SW 1271 (cell line): ENCODE results near the gene SLC6A18.
"Not testable (repeated sequence)": the region's sequence is repeated elsewhere in the genome, so short reads cannot be mapped to it uniquely, and the experiment has no call there.

ENCODE experiments used
- DNase-seq, 2 experiments: peaks; one replicate each; lab custom pipeline; 2025; lab: John Stamatoyannopoulos, UW

Gene SLC6A18

DNA sequence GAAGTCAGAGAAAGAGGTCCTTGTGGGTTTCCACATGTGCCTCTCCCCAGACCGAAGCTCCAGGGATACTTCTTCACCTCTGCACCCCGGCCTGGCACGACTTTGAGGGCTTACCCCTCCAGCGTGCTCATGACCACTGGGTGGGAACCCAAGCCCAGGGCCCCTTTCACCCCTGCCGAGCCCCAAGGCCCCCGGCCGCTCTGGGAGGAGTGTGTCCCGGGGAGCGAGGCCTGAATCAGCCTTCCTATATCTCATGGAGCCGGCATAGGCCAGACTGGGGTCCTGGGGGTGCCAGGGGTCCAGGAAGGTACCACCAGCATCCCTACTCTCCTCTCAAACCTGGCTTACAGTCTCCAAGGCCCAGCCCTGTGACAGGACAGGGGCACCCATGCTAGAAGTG is 52.6 kb downstream of the SLC6A18 start:
- no peak for DNase-seq

DNA sequence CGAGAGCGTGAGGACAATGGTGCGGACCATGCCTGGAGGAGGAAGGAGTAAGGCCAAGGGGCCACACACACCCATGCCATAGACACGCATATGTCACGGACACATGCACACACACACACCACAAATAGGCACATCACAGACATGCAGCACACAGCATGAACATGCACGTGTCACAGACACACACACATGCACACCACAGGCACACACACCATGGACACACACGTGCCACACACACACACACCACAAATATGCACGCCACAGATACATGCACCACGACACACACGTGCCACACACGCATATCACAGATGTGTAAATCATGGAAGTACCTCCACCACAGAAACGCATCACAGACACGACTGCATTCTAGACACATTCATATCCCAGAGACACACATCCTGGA is 53.0 kb downstream of the SLC6A18 start:
- DNase-seq, result no peak

DNA sequence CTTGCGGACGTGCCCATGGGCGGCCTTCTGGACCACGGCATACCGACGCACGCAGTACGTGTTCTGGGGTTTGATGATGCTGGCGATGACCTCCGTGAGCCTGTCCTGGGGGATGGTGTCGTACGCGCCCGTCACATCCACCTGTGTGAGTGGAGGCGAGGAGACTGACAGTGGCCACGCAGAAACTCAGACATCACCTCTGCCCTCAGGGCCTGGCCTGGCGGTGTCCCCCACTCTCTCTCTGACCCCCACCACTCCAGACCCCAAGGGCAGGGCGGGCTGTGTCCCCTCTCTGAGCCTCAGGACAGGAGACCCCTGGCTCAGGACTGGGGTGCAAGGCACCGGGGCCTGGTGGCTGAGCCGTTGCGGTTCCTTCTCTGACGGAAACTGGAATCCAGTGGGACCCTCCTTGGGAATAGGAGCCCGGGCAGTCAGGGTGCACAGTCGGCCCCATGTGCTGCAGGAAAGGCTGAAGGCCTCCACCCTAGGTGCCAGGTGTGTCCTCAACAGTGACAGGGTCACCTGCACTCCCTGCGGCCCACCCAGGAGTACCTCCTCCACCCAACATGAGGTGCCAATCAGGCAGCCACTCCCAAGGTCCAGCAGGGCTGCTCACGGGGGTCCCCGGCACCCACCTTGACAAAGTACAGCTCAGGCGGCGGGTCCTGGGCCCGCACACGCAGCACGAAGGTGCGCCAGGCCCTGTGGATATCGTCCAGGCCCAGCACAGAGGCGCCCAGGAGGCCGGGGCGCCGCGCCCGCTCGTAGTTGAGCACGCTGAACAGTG is 53.7 kb downstream of the SLC6A18 start:
- no peak for DNase-seq

DNA sequence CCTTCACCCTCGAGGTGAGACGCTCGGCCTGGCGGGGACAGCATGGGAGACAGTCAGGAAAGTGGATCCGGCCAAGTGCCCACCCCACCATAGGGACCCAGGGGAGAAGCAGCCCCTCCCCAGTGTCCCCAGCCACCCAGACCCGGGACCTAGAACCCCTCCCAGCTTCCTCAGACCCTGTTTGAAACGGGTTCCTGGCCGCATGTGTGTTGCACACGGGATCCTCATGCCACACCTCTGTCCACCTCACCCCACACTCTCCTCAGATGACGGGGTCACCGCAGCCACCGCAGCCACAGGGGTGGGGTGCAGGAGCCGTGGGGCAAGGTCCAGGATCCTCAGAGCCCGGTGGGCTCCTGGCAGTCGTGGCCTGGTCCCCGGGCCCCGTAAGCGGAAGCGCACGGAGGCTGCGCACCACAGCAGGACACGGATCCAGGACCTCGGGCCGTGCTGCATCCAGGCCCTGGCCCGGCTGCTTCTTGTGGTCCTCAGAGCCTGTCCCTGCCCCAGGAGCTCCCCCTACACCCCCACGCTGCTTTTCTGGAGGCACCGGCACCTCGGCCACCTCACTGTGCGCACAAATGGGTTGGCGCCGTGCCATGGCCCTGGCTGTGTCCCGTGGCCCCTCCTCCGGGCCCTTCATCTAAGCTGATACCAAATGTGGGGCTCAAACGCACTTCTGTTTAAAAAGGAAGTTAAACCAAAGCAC is 54.4 kb downstream of the SLC6A18 start:
- no peak for DNase-seq

DNA sequence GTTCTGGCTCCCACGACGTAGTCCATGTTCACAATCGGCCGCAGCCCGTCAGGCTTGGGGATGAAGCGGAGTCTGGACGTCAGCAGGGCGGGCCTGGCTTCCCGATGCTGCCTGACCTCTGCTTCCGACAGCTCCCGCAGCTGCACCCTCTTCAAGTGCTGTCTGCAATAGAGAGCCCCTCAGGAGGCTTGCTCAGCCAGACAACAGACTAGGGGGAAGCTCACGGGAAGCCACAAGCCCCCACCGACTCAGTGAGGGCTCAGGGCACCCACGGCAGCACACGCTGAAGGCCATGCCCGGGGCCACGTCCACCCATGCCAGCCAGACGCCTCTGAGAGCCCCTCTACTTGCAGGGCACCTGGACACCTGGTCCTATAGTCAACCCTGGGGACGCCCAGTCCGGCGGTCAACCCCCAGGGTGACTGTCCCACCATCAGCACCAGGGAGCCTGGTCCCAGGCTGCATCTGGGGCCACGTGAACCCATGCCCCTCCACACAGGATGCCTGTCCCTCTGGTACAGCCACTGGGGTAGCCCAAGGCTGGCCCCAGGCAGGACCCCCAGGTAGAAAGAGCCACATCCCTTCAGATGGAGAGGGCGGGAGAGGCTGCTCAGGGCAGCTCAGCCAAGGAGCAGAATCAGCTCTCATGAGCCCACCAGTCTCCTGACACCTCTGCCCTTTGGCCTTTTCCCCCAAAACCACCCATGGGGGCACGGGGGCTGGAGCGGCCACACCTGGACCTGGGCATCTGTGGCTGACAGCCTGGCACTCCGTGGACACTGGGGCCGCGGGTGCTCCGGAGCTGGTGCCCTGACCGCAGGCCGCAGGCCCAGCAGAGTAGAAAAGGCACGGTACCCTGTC is 55.2 kb downstream of the SLC6A18 start:
- no peak for DNase-seq

DNA sequence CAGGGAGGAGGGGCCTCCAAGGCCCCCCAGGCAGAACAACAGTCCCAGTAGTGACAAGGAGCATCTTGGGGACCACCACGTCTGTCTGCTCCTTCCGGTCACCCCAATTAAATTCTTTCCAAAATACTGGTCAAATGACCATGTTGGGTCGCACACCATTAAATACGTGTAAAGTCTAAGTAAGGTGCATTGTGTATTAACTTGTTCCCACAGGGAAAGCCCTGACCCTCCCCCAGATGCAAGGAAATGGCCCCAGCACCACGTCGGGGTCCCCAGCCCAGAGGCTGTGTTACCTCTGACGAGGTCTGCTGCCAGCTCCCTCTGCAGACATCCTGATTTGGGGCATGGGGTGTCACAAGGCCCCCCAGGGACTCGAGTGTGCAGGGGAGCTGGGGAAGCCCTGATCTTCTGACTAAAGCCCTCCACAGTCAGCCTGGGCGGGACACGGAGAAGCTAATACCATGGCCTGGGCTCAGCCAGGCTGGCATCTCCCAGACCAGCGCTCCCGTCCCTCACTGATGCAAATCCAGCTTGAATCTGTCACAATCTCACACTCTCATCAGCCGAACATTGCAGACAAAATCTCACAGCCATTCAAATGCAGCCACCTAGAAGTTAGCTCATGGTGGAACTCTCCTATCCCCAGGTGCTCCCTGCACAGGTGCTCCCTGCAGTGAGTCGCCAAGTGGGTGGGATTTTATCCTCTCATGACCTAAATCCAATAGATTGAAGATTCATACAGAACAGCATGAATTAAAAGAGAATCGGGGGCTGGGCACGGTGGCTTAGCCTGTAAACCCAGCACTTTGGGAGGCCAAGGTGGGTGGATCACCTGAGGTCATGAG is 56.1 kb downstream of the SLC6A18 start:
- no peak for DNase-seq

DNA sequence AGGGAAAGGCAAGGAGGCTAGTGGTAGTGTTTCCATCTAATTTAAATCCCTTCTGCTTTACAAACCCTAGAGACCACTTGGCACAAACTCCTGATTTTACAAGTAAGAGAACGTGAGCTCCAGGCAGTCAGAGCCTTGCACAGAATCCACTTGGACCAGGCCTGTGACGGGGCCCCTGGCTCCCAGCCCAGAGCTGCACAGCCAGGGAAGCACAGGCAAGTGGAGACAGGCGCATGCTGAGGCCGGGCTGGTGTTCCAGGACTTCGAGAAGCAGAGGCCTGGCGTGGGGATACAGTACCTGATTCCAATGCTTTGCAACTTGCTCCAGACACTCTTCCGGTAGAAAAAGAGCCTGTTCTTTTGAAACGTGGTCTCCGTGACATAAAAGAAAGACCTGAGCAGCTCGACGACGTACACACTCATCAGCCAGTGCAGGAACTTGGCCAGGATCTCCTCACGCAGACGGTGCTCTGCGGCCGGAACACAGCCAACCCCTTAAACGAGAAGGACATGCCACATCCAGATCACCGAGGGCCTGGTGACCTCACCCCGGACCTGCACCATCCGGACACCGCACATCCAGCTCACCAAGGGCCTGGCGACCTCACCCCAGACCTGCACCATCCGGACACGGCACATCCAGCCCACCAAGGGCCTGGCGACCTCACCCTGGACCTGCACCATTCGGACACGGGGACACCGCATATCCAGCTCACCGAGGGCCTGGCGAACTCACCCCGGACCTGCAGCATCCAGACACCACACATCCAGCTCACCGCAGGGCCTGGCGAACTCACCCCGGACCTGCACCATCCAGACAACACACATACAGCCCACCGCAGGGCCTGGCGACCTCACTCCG is 57.2 kb downstream of the SLC6A18 start:
- DNase-seq, result no peak

DNA sequence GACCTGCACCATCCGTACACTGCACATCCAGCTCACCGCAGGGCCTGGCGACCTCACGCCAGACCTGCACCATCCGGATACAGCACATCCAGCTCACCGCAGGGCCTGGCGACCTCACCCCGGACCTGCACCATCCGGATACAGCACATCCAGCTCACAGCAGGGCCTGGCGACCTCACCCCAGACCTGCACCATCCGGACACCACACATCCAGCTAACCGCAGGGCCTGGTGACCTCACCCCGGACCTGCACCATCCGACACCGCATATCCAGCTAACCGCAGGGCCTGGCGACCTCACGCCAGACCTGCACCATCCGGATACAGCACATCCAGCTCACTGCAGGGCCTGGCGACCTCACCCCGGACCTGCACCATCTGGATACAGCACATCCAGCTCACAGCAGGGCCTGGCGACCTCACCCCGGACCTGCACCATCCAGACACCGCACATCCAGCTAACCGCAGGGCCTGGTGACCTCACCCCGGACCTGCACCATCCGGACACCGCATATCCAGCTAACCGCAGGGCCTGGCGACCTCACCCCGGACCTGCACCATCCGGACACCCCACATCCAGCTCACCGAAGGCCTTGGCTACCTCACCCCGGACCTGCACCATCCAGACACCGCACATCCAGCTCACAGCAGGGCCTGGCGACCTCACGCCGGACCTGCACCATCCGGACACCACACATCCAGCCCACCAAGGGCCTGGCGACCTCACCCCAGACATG is 58.0 kb downstream of the SLC6A18 start:
- DNase-seq, result not testable (repeated sequence)

DNA sequence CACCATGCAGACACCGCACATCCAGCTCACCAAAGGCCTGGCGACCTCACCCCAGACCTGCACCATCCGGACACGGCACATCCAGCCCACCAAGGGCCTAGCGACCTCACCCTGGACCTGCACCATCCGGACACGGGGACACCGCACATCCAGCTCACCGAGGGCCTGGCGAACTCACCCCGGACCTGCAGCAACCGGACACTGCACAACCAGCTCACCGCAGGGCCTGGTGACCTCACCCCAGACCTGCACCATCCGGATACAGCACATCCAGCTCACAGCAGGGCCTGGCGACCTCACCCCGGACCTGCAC is 58.5 kb downstream of the SLC6A18 start:
- not testable (repeated sequence) for DNase-seq

DNA sequence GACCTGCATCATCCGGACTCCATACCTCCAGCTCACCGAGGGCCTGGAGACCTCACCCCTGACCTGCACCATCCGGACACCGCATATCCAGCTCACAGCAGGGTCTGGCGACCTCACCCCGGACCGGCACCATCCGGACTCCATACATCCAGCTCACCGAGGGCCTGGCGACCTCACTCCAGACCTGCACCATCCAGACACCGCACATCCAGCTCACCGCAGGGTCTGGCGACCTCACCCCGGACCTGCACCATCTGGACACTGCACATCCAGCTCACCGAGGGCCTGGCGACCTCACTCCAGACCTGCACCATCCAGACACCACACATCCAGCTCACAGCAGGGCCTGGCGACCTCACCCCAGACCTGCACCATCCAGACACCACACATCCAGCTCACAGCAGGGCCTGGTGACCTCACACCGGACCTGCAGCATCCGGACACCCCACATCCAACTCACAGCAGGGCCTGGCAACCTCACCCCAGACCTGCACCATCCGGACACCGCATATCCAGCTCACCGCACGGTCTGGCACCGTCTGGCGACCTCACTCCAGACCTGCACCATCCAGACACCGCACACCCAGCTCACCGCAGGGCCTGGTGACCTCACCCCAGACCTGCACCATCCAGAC is 59.3 kb downstream of the SLC6A18 start:
- not testable (repeated sequence) for DNase-seq

DNA sequence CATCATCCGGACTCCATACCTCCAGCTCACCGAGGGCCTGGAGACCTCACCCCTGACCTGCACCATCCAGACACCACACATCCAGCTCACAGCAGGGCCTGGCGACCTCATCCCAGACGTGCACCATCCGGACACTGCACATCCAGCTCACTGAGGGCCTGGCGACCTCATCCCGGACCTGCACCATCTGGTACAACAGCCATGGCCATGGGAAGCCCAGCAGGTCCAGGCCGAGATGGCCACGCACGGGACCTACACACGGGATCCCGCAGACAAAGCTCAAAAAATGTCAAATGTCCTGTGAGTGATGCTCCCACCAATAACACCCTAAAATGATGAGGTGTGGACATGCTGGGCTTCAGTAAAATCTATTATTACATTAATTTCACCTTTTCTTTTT is 60.0 kb downstream of the SLC6A18 start:
- DNase-seq, result no peak

DNA sequence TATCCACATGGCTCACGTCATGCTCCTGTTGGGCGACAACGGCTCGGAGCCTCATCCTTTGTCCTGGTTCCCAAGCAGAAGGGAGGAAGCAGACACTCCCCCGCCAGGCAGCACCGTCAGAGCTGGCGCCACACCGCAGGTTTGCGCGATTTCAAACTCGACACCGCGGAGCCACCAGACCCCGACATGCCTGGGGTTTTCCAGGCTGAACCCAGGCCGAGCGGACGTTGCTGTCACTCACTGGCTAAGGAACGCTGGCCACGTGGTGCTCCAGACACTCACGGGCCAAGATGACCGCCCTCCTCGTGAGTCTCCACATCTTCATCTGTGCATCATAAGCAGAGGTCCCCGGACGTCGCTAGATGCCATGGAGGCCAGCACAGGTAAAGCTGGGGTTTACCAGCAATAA is 60.7 kb downstream of the SLC6A18 start:
- DNase-seq, result no peak

DNA sequence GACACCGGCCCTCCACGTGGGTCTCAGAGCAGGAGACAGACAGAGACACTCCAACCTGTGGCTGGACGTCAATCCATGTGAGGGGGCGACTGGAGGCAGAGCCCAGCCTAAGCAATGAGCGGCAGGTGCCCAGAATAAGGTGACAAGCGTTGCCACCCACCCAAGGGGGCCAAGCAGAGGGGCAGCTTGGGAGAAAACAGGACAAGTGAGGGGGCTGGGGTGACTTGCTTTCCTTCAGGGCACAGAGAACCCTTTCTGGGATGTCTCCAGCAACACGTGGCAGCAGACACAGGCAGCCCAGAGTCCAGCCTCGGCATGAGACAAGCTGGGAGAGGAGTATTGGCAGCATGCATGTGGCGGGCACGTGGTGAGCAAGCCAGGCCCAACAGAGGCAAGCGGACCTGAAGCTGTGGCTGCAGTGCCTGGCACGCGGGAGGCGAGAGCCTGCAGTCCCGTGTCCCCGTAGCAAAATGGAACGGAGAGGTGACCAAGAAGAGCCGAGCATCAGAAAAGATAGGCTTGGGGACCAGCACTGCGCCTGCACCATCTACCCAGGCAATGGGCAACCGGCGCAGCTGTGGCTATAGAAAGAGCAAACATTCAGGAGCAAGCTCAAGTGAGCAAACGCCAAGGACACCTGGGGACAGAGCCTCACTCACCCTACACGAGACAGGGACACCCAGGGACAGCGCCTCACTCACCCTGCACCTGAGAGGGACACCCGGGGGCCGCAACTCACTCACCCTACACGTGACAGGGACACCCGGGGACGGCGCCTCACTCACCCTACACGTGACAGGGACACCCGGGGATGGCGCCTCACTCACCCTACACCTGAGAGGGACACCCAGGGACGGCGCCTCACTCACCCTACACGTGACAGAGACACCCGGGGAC is 63.5 kb downstream of the SLC6A18 start:
- no peak for DNase-seq

DNA sequence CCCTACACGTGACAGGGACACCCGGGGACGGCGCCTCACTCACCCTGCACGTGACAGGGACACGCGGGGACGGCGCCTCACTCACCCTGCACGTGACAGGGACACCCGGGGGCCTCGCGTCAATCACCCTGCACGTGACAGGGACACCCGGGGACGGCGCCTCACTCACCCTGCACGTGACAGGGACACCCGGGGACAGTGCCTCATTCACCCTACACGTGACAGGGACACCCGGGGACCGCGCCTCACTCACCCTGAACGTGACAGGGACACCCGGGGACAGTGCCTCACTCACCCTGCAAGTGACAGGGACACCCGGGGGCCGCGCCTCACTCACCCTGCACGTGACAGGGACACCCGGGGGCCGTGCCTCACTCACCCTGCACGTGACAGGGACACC is 64.4 kb downstream of the SLC6A18 start:
- not testable (repeated sequence) for DNase-seq

DNA sequence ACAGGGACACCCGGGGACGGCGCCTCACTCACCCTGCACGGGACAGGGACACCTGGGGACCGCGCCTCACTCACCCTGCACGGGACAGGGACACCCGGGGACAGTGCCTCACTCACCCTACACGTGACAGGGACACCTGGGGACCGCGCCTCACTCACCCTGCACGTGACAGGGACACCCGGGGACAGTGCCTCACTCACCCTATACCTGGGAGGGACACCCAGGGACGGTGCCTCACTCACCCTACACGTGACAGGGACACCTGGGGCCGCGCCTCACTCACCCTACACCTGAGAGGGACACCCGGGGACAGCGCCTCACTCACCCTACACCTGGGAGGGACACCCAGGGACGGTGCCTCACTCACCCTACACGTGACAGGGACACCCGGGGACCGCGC is 65.8 kb downstream of the SLC6A18 start:
- not testable (repeated sequence) for DNase-seq

DNA sequence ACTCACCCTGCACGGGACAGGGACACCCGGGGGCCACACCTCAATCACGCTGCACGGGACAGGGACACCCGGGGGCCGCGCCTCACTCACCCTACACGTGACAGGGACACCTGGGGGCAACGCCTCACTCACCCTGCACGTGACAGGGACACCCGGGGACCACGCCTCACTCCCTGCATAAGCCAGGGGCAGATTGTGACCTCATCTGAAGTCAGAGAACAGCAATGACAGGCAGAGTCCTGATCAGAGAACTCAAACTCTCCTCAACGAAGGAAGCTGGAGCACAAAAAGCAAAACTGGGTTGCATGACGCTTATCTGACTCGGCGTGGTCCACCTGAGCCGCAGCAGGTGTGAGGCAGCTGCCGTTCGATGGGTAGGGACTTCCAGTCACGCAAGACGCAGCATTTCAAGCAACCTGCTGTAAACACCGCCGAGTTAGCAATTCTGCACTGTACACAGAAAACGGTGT is 66.5 kb downstream of the SLC6A18 start:
- no peak for DNase-seq

DNA sequence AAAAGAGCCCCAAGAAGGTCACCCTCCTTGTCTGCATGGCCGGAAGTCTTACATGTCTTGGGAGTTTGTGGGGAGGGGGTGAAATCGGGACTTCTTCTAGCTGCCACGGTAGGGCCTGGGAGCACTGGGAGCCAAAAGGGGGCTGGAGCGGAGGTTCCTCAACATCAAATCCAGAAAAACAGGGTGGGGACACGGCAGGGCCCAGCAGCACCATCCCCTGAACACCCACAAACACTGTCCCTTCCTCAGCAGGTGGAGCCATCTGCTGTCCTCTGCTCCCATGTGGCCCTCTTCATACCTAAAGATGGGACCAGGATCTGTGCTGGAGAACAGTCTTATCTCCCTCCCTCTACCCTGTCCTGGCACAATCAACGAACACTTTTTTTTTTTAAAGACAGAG is 67.0 kb downstream of the SLC6A18 start:
- DNase-seq, result no peak

DNA sequence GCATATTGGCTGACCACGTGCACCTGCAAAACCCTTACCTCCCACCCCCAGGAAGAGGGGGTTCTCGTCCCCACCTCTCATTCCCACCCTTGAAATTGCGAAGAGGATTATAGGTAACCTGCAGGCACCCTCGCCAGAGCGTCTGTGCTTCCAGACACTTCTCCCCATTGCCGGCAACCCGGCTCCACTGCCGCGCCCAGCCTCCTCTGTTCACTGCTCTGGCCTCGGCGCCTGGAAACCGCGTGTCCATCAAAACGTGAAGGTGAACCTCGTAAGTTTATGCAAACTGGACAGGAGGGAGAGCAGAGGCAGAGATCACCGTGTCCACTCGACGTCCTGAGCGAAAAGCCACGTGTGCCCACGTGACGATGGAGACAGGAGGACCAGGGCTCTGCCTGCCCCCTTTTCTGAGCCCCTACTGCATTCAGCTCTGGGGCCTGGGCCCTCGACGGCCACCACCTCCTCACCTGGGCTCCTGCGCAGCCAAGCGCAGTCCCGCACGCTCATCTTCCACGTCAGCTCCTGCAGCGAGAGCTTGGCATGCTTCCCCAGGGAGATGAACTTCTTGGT is 67.8 kb downstream of the SLC6A18 start:
- DNase-seq, result no peak
